ENCODE data around the gene PREX1.

- TF ChIP-seq CTCF (IDR thresholded peaks at IDR 0.05), result no peak
- no peak for TF ChIP-seq USF1 (IDR thresholded peaks at IDR 0.05; ENCODE audit: borderline replicate concordance, low read depth)
- TF ChIP-seq USF2 (IDR thresholded peaks at IDR 0.05; ENCODE audit: borderline replicate concordance, low read depth, low read length), result no peak
- no peak for TF ChIP-seq SIN3A (IDR thresholded peaks at IDR 0.05; ENCODE audit: borderline replicate concordance, low read depth, low read length)
- TF ChIP-seq TAF1 (IDR thresholded peaks at IDR 0.05; ENCODE audit: borderline replicate concordance, low read depth, low read length), result no peak
- no peak for TF ChIP-seq NFIC (IDR thresholded peaks at IDR 0.05; ENCODE audit: borderline replicate concordance)
- no peak for TF ChIP-seq POLR2AphosphoS5 (IDR thresholded peaks at IDR 0.05; ENCODE audit: low read depth, low read length)
These were observed 61.6 kb downstream of the PREX1 start for GRCh38 chr20:48766205-48766604.
